SU-DHL-6 (cell line): ENCODE results near the gene CDKL5.

Experiments
- CTCF ChIP-seq: fragments of 200-600 bp; sonication (generic); IDR thresholded peaks from one replicate; pipeline ENCODE4 v1.5.1; 2017; ENCODE audit warnings: antibody characterized with exemption, mild to moderate bottlenecking, low read length, moderate library complexity; ENCODE audit not compliant: insufficient read depth, poor library complexity, severe bottlenecking
- EZH2phosphoT487 ChIP-seq: fragments of 200-600 bp; sonication (generic), shearing (Covaris generic); conservative IDR thresholded peaks from 2 replicates; pipeline ENCODE4 v1.6.1; 2018; ENCODE audit warnings: mild to moderate bottlenecking, antibody characterized with exemption, low read length, moderate library complexity, mixed read lengths

- TF ChIP-seq CTCF (no peak), EZH2phosphoT487 (no peak)
Measured at GRCh38 chrX:18691431-18691830, 266.0 kb downstream of the CDKL5 start.
